GM21423 (cell line): ENCODE data around the gene NCKAP5.

Source experiments
- ATAC-seq: cut with Tn5 transposase; IDR thresholded peaks from one replicate; pipeline ENCODE4 v1.9.1; 2021; ENCODE audit warnings: mild to moderate bottlenecking, moderate library complexity; ENCODE audit not compliant: unreplicated experiment

Gene NCKAP5

DNA sequence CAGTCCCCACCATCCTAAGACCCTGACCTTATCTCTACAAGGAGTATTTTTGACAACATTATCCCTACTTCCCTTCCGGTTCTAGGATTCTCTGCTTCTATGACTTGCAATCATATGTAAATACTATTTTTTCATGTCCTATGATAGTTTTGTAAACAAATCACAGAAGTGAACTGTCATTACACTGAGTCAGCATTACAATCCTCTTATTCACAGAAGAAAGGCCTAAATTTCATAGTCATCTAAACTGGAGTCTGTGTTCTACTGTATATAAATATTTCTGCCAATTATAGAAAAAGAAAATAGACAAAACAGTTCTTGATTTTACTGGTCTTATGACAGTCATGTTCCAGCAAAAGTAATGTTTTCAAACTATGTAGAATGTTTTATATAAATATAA lies 265.1 kb downstream of the NCKAP5 start:
- ATAC-seq = no peak

DNA sequence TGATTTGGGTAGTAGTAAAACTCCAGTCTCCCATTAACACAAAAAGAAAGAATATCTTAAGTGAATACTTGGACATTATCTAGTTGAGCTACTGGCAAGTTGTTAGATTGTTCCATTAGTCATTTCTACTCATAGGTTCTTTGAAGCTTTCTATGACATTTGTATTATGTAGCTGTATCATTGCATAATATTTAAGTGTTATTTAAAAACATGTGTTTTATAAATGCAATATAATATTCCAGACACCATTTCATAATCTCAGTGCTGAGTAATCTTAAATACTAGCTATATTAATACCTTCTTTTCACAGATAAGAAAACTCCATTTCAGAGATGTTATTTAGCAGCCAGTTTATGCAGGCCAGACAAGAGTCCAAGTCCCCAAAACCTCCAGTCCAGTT lies 271.9 kb downstream of the NCKAP5 start:
- no peak for ATAC-seq

DNA sequence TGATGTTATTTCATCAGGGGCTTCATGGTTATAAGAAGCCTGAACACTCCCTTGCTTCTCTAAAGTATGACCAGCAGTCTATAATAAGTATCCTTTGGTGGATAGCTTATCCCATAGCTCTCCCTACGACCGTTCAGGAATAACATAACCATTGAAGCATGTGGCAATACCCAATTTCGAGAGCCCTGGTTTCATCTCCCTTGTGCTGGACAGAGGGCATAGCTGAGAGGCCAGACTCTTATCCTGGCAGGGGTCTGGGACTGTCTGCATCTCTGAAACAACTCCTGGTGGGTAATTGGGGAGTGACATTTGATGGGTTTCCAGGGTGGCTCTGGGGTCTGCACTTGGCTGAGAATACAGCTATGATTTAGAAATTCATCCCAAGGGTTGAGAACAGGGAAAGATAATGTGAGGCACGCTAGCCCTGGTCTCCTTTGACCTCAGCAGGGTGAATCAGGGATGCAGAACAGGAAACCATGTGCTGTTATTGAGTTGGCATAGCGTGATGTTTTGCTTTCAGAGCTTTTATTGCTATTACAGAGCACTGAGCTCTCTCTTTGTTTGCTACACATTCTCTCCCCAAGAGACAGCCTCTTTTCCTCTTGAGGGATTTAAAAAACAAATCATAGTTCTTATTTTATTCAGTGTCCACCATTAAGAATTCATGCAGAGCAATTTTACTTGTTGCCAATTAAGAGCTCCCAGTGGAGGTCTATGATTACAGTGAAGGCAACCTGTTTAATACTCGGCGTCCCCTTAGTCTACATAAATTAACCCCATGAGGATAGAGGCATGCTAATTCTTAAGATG lies 274.5 kb downstream of the NCKAP5 start:
- no peak for ATAC-seq

DNA sequence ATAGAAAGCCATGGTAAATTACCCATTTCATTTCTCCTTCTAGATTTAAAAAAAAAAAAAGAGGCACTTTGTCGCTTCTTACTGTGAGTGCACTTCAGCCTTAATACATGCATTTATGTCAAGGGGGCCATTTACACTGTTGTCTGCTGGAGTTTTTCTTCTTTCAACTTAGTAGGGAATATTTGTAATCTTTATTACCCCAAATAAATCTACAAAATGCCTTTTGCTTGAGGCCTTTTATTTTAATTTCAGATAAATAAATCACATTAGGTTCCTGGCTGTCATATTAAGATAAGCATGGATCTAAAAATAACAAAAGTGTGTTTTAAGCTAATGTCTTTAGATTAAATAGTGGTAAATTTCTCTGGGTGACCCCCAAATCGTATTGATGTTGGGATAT lies 276.0 kb downstream of the NCKAP5 start:
- ATAC-seq = no peak

DNA sequence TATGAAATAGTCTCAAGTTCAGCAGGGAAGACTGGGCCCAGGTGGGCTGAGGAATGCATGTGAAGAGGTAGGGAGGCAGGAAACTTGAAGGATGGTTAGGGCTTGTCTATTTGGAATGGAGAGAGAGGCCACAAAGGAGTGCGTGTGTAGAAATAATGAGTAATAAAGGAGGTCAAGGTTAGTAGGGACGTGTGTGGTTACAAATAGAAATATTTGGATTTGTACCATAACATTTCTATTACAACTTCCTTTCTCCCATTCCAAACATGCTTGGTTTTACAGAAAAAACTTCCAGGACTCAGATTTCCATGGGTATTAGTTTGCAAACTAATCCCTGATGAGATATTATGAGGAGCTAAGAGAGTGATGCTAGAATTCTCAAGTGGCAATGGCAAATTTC lies 280.6 kb downstream of the NCKAP5 start:
- no peak for ATAC-seq

DNA sequence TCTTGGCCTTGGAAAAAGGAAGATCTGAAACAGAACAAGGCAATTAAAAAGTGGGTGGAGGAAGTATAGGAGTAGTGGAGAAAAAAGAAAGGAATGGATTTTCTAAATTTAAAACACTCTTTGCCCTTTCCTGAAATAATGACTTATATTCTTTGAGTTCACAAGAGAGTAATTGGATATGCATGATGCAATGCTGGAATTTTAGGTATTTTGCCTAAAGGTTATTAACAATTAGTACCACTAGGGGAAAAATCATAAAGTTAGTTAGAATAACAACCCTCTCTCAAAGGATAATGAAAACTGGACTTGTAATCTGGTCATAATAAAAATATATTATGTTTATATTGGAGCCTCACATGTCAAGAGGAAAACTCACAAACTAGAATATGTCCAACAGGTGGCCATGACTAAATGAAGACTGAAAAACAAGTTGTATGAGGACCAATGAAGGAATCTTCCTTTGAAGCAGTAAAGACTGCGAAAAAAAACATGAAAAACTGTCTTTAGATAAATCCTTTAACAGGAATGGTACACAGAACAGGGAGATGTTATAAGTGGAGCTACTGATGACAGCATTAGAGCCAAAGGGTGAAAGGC lies 281.8 kb downstream of the NCKAP5 start:
- ATAC-seq = no peak

DNA sequence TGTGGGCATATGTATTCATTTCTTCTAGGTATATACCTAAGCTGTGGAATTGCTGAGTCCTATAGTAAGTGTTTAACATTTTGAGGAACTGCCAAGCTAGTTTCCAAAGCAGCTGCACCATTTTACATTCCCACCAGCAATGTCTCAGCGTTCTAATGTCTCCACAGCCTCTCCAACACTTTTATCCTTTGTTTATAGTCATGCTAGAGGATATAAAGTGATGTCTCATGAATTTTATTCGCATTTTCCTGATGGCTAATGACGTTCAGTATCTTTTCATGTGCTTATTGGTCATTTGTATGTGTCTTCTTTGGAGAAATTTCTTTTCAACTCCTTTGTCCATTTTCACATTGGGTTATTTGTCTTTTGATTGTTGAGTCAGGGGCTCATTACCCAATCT lies 295.2 kb downstream of the NCKAP5 start:
- ATAC-seq = no peak

DNA sequence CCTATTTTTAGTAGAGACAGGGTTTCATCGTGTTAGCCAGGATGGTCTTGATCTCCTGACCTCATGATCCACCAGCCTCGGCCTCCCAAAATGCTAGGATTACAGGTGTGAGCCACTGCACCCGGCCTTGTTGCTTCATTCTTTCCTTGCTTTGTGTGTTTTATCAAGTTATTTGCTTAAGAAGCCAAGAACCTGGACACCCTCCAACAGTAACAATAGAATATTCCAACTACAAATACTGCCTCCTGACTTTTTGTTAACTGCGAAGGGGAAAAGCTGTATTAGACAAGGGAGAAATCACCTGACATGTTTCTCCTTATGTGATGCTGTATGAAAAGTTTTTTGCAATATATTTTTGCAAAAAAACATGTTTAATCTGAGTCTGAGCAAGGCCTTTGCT lies 297.2 kb downstream of the NCKAP5 start:
- ATAC-seq = no peak

DNA sequence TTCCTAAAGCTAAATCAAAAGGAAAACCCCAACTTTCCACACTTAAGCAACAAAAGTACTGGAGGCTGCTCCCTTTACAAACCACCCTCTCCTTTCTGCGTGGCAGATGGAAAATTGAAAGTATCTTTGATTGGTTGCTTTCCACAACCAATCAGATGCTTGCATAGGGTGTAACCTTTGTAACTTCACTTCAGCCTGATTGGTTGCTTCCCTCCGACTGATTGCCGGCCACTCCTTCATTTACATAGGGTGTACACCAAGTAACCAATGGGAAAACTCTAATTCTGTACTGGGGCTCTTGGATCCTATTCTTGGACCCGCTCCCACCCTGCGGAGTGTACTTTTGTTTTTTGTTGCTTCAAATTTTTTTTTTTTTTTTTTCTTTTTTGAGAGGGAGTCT lies 297.7 kb downstream of the NCKAP5 start:
- ATAC-seq = no peak

DNA sequence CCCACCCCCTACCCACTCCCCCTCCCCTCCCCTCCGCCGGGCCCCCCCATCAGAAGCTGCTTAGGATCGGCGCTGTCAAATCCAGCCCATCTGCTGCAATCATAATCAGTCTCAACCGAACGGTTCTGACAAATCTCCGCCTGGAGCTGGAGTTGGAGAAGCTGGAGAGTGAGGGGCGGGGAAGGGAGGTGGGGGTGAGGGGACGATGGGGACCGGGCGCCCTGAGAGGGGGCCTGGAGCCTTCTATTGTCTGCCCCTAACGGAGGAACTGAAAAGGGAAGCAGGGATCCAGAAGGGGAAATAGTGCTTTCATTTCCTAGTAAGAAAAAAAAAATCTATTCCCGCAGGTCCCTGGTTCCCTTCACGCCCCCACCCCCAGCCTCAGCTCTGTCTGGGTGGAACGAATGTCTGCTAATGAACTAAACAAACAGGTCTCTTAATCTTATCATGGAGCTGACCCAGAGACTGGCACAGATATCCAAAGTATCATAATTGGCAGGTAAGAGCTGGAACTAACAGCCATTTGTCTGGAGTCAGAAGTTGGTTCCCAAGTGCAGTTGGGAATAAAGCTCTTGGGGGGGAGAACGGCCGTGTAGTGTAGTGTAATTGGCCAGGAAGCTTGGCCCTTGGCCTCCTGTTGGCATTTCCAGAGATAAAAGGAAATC lies 301.2 kb downstream of the NCKAP5 start:
- no peak for ATAC-seq

DNA sequence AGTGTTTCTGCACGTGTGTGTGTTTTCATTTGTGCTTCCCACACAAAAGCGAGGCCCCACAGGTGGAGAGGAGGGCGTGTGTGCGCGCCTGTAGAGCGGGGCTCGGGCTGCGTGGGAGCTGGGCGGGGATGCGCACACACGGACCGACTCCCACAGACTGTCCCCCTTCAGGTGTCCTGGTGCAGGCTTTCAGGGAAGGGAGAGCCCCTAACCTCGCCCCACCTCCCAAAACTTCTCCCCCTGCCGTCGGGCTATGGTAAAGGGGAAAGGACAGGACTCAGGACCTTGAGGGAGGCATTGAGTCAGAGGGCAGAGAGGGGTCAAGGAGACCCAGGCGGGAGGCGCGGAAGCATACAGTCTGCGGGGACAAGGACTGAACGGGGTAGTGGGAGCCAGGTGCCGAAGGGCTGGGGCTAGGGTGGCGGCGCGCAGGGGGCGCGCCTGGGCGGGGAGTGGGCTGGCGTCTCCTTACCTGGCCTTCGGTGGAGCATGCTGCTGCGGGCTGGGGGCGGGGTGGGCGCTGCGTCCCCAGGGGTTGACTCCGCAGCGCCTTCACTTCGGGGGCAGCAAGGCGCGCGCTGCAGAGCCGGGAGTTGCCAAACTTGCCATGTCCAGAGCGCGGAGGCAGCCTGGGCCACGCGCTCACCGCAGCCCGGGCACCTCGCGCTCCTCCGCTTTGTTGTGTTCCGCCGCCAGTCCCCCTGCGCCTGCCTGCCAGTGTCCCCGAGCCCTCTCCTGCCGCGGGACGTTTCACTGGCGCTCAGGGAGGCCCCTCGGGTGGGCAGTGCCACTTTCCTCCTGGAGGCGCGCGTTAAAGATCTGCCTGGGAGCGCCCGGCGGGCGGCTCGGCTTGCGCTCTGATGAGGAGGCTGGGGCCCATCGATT lies 302.0 kb downstream of the NCKAP5 start:
- no peak for ATAC-seq

DNA sequence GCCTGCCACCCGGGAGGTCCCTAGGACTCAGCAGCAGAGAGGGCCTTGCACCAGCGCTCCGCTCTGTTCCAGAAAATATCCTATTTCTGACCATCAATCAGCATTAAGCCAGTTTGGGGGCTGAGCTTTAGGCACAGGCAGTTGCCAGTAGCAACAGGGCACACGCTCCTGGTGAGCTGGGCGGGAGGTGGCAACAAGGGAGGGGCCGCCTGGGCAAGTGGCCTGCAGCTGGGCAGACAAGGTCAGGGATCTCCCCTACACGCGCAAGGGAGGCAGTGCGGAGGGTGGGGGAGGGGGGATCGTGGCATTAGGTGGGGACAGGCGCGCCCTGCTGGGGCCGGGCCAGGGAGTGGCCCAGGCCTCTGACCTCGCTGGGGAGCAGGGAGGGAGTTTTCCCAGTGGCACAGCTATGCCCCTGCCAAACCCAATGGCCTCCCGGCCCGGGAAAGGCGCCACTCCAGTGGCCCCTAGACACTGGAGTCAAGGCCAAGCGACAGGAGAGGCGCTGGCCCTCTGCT lies 302.8 kb downstream of the NCKAP5 start:
- no peak for ATAC-seq

DNA sequence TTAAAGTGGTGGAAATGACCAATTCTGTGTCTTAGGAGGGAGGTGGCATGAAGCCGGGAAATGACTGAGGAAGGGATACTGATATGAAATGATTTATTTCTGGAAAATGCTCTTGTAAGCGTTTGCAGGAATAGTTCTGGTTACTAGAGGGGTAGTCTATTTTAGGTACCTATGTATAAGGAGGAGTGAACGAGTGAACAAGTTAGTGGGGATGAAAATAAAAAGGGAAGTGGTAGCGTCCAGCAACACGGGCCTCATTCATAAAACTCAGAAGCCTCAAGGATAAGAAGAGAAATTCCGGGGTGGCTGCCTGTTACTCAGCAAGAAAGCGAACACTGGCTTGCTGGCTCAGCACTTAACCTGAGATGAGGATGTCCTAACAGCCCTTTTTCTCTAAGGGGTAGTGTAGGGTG lies 303.3 kb downstream of the NCKAP5 start:
- no peak for ATAC-seq

DNA sequence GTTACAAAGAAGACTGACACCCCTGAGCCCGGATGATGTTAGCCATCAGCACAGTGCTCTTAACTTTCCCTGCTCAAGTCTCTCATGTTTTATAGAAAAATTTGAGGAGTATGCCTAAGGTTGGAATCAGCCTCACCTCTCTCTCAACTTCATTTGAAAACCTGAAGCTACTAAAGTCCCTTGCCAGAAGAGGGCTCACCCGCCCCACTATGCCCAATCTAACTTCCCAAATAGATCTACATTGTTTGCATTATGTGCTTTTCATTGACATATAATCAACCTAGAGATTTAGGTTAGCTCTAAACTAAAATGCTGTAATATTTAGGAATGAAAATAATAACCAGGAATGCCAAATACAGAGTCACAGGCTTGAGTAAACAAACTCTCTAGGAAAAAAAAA lies 305.4 kb downstream of the NCKAP5 start:
- no peak for ATAC-seq

DNA sequence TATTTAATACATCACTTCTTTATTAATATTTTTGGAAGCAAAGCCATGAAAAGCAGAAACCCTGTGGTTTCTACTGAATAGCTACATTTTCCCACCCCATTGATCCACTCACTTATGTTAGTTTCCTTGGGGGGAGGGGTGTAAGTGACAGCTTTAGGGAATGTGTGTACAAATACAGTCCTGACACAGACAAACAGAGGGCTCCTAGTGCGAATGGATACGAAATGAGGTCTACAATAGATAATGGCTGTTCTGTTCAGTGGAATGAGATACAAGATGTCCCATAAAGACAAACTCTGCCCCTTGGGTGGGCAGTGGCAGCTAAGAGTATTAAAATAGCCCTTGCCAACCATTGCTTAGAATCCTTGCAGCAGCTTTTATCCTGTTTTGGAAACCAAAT lies 312.9 kb downstream of the NCKAP5 start:
- ATAC-seq = no peak

DNA sequence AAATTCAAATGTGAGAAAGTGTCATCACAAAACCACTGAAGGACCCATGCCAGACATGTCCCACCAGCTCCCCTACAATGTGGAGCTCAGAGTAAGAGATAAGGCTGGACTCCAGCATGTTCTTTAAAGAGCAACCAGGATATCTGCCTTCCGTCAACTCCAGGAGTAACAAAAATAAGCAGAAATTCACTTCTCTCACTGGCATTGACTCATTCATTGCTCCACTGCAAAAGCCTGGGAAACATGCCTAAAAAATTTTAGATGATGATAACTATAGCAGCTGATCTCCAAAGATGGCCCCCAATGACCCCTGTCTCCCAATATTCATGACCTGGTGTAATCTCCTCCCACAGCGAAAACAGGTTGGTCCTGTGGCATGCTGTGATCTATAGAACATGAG lies 314.5 kb downstream of the NCKAP5 start:
- no peak for ATAC-seq

DNA sequence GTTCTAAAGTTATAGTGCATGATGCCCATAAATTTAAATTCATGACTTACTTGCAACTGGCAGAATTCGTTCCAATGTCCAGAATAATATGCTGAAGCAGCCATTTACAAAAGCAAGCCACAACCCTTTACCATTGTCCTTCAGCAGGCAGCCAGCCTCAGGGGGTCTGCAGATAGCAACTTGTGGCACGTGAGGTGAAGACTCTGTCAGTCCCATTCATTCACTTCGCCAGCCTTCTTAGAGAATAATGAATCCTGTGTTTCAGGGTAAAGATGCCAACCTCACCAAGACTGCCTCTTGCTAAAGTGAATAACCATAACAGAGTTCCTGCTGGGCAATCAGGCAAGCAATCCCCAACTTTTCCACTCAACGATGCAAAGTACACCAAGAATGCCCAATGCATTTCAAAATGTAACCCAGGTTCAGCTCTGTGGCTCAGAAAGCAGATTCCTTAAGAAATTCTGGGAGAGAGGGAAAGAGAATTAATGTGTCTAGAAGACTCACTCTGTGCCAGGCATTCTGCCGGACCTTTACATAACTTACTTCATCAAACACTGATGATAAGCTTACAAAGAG lies 315.4 kb downstream of the NCKAP5 start:
- ATAC-seq = no peak

DNA sequence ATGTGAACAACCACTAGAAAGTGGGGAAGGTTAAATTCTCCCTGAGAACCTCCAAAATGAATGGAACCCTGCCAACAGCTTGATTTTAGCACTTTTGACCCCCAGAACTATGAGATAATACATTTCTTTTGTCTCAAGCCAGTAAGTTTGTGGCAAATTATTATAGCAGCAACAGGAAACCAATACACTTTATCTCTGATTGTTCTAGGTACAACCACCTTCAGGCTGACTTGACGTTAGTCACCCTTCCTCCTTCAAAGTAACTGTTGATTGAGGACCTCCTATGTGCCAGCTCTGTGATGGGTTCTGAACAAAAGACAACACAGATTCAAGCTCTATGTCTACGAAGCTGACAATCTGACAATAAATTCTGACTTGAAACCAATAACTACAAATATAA lies 318.9 kb downstream of the NCKAP5 start:
- no peak for ATAC-seq

DNA sequence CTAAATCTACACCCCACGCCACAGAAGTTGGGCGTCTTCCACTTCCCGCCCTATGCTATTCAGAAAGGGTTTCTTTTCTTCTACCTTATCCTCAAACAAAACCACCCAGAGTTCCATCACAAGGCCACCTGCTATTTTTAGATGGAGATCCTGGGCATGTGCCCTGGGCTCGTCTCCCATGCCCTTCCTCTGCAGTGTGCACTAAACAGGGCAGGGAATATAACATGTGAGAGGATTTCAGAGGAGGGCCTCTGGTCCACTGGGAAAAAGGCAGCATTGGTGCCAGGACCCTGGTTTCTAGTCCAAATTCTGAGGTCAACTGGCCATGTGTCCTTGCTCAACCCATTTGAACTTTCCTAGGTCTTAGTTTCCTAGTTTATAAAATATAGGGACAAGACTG lies 320.0 kb downstream of the NCKAP5 start:
- no peak for ATAC-seq

DNA sequence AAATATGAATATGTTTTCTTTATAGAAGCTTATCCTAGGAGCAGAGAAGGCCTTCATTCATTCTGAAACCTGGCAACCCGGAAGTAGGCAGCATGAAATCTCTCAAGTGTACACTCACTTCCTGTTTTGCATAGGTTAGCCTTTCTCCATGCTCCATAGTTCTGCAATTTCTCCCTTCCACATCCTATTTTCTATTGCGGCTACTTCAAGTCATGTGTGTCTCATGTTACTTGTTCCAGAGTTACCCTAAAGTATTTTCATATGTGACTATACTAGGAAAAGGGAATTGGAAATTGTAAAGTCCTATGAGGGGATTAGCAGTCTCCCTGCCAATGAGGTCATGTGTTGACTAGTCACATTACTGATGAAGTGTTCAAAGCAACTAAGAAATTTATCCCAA lies 320.6 kb downstream of the NCKAP5 start:
- ATAC-seq = peak; percentile 76

DNA sequence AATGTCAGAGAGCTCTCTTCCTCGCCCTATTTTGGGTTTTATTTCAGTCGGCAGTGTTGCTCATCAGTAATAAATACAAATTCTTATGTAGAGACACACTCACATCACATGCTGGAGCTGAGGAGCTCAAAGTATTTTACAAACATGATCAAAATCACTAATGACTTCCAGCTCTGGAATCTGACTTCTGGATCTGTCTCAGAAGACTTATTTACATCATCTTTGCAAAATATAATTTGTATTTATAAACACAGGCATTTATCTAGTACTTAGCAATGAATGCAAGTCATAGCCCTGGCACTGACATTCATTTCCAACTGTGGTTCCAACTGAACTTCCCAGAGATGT lies 327.1 kb downstream of the NCKAP5 start:
- no peak for ATAC-seq
